ENCODE data around the gene MYH6.

DNA sequence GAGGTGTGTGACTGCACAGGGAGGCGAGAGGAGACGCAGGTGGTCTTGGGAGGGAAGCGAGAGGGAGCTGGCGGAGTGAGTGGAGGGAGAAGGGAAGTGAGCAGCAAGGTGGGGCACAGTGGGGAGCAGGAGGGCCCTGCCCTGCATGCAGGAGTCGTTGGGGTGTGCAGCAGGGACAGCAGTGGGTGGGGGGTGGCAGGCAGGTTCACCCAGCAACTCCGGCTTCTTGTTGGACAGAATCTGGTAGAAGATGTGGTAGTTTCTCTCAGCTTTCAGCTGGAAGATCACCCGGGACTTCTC, 5.0 kb downstream of the MYH6 start:
- TF ChIP-seq, protein P1, sequence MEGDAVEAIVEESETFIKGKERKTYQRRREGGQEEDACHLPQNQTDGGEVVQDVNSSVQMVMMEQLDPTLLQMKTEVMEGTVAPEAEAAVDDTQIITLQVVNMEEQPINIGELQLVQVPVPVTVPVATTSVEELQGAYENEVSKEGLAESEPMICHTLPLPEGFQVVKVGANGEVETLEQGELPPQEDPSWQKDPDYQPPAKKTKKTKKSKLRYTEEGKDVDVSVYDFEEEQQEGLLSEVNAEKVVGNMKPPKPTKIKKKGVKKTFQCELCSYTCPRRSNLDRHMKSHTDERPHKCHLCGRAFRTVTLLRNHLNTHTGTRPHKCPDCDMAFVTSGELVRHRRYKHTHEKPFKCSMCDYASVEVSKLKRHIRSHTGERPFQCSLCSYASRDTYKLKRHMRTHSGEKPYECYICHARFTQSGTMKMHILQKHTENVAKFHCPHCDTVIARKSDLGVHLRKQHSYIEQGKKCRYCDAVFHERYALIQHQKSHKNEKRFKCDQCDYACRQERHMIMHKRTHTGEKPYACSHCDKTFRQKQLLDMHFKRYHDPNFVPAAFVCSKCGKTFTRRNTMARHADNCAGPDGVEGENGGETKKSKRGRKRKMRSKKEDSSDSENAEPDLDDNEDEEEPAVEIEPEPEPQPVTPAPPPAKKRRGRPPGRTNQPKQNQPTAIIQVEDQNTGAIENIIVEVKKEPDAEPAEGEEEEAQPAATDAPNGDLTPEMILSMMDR (IDR thresholded peaks at IDR 0.05): no peak
- no peak for TF ChIP-seq POLR2A (IDR thresholded peaks at IDR 0.05)
